Stimulated activated naive B cell treated with anti-CD40 and anti-IgM and Interleukin-4, amounts not matched to agents 10 μg/mL and 1 μg/mL and 100 μg/mL, for 72 hours (primary cell): Measurements from ENCODE around the gene EPRS1.
"Not testable (repeated sequence)": the region's sequence is repeated elsewhere in the genome, so short reads cannot be mapped to it uniquely, and the experiment has no call there.

ENCODE experiments used
- ATAC-seq, 2 donors: fragments of 150-1000 bp; cut with Tn5 transposase; replicated peaks; 2 replicates each; pipeline ENCODE4 v1.10.0; 2021; ENCODE audit warnings: moderate library complexity in 1 of 2
- DNase-seq: peaks from one replicate; pipeline ENCODE4 v3.0.0; 2021
- H3K27ac Mint-ChIP-seq: one replicate; pipeline ENCODE4 v1.8.0; 2022; ENCODE audit warnings: mild to moderate bottlenecking, mixed read lengths
- H3K27me3 Mint-ChIP-seq, 2 donors: one replicate each; pipeline ENCODE4 v1.8.0; 2022; ENCODE audit warnings: mixed read lengths in 2 of 2
- H3K36me3 Mint-ChIP-seq, 2 donors: one replicate each; pipeline ENCODE4 v1.8.0; 2022; ENCODE audit warnings: mixed read lengths in 2 of 2, mild to moderate bottlenecking in 1 of 2
- H3K4me1 Mint-ChIP-seq, 2 donors: one replicate each; pipeline ENCODE4 v1.8.0; 2022; ENCODE audit warnings: mixed read lengths in 2 of 2, mild to moderate bottlenecking in 1 of 2
- H3K4me3 Mint-ChIP-seq, 2 donors: one replicate each; pipeline ENCODE4 v1.8.0; 2022; ENCODE audit warnings: mild to moderate bottlenecking in 2 of 2, mixed read lengths in 2 of 2, moderate library complexity in 1 of 2
- H3K9me3 Mint-ChIP-seq, 2 donors: one replicate each; pipeline ENCODE4 v1.8.0; 2022; ENCODE audit warnings: mixed read lengths in 2 of 2, mild to moderate bottlenecking in 1 of 2

EPRS1 gene

DNA sequence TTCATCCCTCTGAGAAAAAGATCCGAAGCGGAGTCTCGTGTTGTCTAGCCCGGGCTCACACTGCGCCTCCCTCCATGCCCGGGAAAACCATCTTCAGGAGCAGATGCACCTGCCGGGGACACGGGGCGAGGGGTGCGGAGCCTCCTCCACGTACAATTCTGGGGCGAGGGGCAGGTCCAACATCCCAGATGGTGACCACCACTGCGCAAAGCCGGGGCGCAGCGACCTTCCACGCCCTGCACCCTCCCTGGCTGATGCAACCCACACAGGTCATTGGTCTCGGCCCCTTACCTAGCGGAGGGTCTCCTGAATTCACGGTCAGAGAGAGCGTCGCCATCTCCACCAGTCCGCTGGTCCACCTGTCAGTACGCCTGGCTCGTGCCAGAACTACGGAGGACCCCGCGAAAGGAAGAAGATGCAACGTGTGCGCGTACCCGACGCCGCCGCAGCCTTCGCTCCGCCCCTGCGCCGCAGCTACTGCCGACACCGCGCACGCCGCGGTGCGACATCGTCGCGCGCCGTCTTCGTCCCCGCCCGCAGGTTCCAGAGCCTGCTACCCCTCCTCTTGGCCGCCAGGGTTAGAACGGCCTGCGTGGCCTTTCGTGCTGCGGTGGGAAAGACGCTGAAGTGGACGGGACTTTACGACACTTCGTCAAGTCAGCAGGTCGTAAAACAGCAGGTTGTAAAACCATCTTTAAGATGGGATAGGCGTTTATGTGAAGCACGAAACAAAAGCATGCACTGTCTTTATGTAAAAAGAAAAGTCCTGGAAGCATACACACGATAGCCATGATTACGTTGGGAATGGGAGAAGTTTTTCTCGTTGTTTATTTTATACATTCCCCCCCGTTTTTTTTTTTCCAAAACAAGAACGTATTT is at the start of gene EPRS1:
Gene EPRS1, minus strand, starts transcription at position 454 of the 879 bp plus-strand sequence. Its CDS starts 117 bp downstream, at position 337.
- H3K9me3 Mint-ChIP-seq: no peaks in the 10 kb centered on the region
- peaks cover 11 to 31% of the 10 kb centered on the region in 2 donors for H3K4me1 Mint-ChIP-seq
- H3K4me3 Mint-ChIP-seq: peak within 1 kb of the TSS; percentile 90 to 94
- ATAC-seq: peak; percentile 98 to 99
- peak; percentile 97 for DNase-seq
- peak within 1 kb of the TSS; percentile 94 for H3K27ac Mint-ChIP-seq
- no peaks in the 10 kb centered on the region for H3K27me3 Mint-ChIP-seq
- H3K36me3 Mint-ChIP-seq: peaks cover 4 to 14% of the 10 kb centered on the region in 2 donors

DNA sequence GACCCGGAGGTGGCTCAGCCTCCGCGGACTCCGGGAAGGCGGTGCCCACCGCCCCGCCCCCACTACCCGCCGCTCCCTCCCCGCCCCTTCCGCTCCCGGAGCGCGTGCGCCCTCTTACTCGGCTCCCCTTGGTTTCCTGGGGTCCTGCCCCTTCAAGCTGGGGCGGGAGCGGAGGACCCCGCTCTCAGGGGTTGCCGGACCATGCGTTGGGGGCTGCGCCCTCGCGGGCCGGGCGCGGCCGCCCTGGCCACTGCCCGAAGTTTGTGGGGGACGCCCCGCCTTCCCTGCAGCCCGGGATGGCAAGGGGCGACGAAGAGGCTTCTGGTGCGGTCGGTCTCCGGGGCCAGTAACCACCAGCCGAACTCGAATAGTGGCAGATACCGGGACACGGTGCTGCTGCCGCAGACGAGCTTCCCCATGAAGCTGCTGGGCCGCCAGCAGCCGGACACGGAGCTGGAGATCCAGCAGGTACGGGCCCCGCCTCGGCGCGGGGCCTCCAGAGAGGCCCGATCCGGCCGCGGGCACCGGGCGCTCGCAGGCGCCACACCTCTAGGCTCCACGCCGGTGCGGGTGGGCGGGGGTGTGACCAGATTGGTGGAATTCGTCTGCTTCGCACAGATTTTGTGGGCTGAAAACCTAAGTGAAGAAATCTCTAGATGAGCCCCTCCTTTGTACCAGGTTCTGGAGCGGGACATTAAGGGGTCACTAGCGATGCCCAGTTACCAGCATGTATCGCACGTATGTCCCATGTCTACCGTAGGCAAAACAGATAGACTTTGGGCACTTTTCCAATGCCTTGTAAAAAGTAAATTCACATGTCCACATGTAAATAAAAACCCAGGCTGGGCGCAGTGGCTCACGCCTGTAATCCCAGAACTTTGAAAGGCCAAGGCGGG is 48.0 kb upstream of the EPRS1 start, which contains the start of gene IARS2:
Gene IARS2, plus strand, starts transcription at position 117 of the 896 bp plus-strand sequence. Its CDS starts 85 bp downstream, at position 202.
- H3K4me1 Mint-ChIP-seq: peaks cover 7 to 20% of the 10 kb centered on the region in 2 donors
- ATAC-seq (peak; percentile 72 to 81), DNase-seq (peak; percentile 86)
- peaks cover 13% of the 10 kb centered on the region in 2 donors for H3K36me3 Mint-ChIP-seq
- H3K27ac Mint-ChIP-seq: peak within 1 kb of the TSS; percentile 25
- H3K27me3 Mint-ChIP-seq: no peaks in the 10 kb centered on the region
- peak within 1 kb of the TSS; percentile 77 to 86 for H3K4me3 Mint-ChIP-seq
- H3K9me3 Mint-ChIP-seq: no peaks in the 10 kb centered on the region

DNA sequence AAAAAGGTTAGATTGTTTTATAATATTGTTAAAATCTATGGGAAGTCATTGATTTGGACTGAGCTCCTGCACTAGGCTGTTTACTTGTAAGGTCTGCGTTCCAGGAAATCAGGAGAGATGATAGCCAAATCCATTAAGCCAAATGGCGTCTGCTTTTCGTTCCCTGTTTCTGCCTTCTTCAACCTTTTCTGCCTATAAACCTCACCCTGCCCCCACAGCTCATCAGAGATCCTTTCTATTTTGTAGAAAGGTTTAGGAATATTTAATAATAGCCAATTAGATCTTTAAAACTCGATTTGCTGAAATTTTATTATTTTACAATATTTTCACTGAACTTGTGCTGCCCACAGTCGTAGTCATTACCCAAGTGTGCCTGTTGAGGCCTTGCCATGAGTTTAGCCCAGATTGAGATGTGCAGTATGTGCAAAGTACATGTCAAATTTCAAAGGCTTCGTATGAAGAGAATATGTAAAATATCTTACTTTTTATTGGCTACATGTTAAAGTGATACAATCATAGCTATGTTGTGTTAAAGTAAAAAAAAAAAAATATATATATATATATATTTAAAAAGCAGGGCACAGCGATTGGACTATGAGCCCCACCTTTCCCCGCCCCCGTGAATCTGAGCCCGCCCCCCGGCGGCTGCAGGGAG is 47.2 kb upstream of the EPRS1 start:
- H3K4me3 Mint-ChIP-seq: peak overlapping the region; percentile 77 to 86
- DNase-seq (no peak), ATAC-seq (peak; percentile 1 to 12)
- H3K4me1 Mint-ChIP-seq: peaks cover 7 to 26% of the 10 kb centered on the region in 2 donors
- peaks cover 11 to 12% of the 10 kb centered on the region in 2 donors for H3K36me3 Mint-ChIP-seq
- no peaks in the 10 kb centered on the region for H3K9me3 Mint-ChIP-seq
- H3K27me3 Mint-ChIP-seq: no peaks in the 10 kb centered on the region
- H3K27ac Mint-ChIP-seq: no peak overlapping the region

DNA sequence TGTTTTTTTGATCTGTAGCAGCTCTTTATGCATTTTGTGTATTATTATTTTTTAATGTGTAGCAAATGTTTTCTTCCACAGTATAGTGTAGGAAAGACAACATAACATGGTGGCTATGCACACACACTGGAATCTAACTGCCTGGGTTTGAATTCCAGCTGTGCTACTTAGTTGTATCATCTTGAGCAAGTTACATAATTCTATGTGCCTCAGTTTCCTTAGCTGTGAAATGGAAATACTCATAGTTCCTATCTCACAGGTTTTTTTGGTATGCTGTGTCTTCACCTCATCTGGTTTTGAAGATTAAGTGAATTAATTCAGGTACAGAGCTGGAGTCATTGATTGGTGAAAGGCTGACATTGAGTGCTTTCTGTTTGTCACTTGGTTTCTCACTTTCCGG is 46.4 kb upstream of the EPRS1 start:
- H3K4me3 Mint-ChIP-seq: no peak overlapping the region
- DNase-seq: no peak
- peaks cover 5 to 21% of the 10 kb centered on the region in 2 donors for H3K4me1 Mint-ChIP-seq
- no peaks in the 10 kb centered on the region for H3K27me3 Mint-ChIP-seq
- no peak overlapping the region for H3K27ac Mint-ChIP-seq
- peaks cover 6 to 7% of the 10 kb centered on the region in 2 donors for H3K36me3 Mint-ChIP-seq
- H3K9me3 Mint-ChIP-seq: no peaks in the 10 kb centered on the region
- no peak for ATAC-seq

DNA sequence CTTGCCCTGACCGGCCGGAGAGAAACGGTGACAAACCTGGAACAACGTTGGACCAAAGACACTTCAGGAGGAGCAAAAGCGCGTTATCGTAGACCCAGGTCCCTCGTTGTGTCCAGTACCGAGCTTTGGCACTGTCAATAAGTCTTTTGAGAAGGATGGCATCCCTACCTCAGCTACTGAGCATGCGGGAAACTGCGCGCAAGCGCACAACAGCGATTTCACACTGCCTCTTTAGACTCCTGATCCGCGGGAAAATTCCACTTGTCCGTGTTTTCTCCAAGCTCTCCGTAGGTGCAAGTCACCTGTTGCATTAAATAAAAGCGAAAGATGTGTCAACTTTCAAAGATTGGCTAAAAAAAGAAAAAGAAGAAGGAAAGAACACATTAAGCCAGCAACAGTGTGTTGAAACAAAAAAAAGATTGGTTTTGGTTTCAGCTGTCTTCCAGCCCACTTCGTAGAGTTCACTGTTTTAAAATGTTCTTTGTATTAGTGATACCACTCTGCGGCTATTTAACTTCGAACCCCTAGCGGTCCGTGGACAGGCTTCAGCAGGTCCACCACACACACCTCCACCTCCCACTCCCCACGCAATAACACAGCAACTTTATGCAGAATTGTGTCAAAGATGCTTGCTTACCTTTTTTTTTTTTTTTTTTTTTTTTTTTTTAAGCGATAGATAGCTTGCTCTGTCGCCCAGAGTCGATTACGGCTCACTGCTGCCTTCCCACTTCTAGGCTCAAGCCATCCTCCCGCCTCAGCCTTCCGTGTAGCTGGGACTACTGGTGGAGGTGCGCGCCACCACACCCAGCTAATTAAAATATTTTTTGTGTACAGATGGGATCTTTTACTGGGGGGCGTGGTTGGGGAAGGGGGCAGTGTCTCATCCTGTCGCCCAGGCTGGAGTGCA is 43.6 kb upstream of the EPRS1 start, which contains the start of gene BPNT1:
Gene BPNT1, minus strand, starts transcription at position 139 of the 907 bp plus-strand sequence. CDS start 9,942 bp downstream, outside the sequence.
- Mint-ChIP-seq H3K9me3 (no peaks in the 10 kb centered on the region), H3K27ac (peak within 1 kb of the TSS; percentile 96), H3K4me1 (peaks cover 2 to 10% of the 10 kb centered on the region in 2 donors), H3K27me3 (no peaks in the 10 kb centered on the region), H3K36me3 (no peaks in the 10 kb centered on the region), H3K4me3 (peak within 1 kb of the TSS; percentile 98)
- peak; percentile 97 for DNase-seq
- ATAC-seq: peak; percentile 80 to 83

DNA sequence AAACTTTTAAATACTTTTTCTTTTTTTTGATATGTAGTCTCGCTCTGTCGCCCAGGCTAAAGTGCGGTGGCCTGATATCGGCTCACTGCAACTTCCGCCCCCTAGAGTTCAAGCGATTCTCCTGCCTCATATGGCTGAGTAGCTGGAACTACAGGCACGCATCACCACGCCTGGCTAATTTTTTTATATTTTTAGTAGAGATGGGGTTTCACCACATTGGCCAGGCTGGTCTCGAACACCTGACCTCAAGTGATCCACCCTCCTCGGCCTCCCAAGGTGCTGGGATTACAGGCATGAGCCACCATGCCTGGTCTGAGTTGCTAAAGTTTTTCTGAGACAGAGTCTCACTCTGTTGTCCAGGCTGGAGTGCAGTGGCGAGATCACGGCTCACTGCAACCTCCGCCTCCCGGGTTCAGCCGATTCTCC is 40.0 kb upstream of the EPRS1 start:
- H3K27ac Mint-ChIP-seq, H3K4me3 Mint-ChIP-seq: not testable (repeated sequence)

DNA sequence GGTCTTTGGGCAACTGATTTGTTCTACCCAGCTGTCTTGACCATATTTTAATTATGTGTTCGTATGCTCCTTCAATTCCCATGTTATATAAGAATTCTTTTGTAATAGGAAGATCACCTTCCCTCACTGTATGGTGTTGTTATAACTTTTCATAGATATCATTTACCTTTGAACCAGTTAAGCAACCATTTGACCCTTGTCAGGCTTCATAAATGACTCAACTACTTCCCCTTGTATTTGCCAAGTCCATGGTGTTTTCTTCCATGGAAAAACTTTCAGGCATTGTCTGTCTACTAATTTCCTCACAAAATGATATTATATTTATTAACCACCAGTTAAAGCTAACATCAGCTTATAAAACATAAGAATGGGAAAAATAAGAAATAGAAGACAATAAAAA is 38.2 kb upstream of the EPRS1 start:
- Mint-ChIP-seq H3K36me3 (peaks cover 9 to 20% of the 10 kb centered on the region in 2 donors), H3K4me3 (no peak overlapping the region), H3K9me3 (no peaks in the 10 kb centered on the region)

More for the DNA sequence above, 40.0 kb upstream of the EPRS1 start:
- not testable (repeated sequence) for H3K9me3 Mint-ChIP-seq, H3K4me1 Mint-ChIP-seq, H3K36me3 Mint-ChIP-seq, ATAC-seq, H3K27me3 Mint-ChIP-seq
- peak; percentile 23 for DNase-seq

DNA sequence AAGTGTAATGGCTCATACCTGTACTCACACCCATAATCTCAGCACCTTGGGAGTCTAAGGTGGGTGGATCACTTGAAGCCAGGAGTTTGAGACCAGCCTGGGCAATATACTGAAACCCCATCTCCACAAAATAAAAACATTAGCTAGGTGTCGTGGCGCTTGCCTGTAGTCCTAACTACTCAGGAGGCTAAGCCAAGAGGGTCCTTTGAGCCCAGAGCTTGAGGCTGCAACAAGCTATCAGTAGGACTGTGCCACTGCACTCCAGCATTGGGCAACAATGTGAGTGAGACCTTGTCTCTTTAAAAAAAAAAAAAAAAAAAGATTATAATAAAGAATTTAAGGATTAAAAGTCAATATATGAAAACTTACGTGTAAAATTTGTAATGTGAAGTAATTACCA is 31.6 kb upstream of the EPRS1 start:
- Mint-ChIP-seq H3K27me3 (no peaks in the 10 kb centered on the region), H3K27ac (no peak overlapping the region), H3K4me3 (no peak overlapping the region), H3K36me3 (peaks cover 14 to 40% of the 10 kb centered on the region in 2 donors), H3K4me1 (peaks cover 0 to 3% of the 10 kb centered on the region in 2 donors), H3K9me3 (no peaks in the 10 kb centered on the region)
- ATAC-seq: no peak
- DNase-seq: no peak

More for the DNA sequence above, 38.2 kb upstream of the EPRS1 start:
- Mint-ChIP-seq H3K4me1 (peaks cover 5 to 8% of the 10 kb centered on the region in 2 donors), H3K27me3 (no peaks in the 10 kb centered on the region), H3K27ac (no peak overlapping the region)
- DNase-seq: no peak
- no peak for ATAC-seq

DNA sequence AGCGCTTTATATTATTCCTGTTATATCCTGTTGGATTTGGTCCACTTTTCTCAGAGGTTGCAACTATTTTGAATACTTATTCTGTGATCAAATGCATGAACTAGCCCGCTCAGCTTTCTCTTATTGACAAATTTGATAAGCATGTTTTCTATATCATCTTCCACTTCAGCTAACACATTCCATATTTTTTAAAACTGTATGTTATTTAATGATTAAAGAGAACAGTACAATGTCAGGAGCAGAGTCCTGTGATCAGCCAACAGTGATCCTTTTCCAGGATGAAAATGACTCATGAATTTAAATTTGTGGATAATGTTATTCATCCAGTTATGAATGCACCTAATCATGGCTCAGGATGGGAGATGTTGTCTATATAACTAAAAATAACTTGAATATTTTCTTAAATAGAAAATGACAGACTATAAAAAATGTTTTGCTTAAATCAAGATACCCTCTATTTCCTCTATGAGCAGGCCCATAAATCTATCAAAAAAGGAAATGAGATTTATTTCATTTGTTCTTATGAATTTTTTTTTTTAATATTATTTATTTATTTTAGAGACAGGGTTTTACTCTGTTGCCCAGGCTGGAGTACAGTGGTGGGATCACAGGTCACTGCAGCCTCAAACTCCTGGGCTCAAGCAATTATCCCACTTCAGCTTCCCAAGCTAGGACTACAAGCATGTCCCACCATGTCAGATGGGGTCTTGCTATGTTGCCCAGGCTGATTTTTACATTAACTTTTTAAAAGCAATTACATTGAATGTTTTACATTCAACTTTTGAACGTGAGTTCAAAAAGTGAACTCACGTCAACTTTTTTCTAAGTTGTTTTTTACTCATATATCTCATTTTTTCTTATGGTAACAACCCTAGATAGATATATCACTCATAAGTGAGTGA is 30.8 kb upstream of the EPRS1 start:
- DNase-seq (no peak), ATAC-seq (no peak)
- H3K36me3 Mint-ChIP-seq: peaks cover 19 to 47% of the 10 kb centered on the region in 2 donors
- H3K4me3 Mint-ChIP-seq: no peak overlapping the region
- no peaks in the 10 kb centered on the region for H3K9me3 Mint-ChIP-seq
- no peaks in the 10 kb centered on the region for H3K27me3 Mint-ChIP-seq
- H3K27ac Mint-ChIP-seq: no peak overlapping the region
- peaks cover 0 to 3% of the 10 kb centered on the region in 2 donors for H3K4me1 Mint-ChIP-seq

DNA sequence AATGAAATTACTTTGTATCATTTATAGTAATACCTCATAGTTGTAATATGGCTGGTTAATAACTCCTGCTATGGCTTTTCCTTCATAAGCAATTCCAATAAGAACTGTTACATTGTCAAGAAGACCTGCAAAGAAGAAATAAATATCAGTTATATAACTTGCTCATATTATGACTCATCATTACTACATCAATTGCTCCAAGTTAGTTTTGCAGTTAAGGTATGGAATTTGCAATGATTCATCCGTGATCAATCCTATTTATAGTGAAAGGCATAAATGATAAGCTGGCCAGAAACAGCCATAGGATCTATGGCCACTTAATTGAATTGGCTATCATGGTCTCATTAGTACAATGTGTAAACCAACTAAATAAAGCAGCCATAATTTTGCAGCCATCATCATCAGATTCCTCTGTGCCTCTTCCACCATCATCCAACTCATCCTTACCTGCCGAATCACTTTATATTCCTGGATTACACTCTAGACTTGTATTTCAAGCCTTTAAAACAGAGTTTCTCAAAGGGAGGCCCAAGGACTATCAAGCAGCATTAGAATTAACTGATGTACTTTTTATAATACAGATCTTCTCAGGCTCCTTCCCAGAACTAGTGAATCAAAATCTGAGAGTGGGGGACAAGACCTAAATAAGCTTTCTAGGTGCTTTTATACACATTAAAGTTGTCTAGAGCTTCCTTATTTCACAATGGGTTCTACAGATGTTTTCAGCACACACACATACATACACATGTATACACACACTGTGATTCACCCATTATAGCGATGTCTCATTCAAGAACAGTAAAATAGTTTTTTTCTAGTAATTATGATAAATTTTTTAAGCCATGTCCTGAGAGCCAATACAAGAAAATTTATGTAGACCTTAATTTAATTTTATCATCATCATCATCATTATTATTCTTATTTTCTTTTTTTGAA is 21.2 kb upstream of the EPRS1 start:
- peaks cover 27 to 39% of the 10 kb centered on the region in 2 donors for H3K36me3 Mint-ChIP-seq
- DNase-seq: no peak
- H3K9me3 Mint-ChIP-seq: no peaks in the 10 kb centered on the region
- no peak overlapping the region for H3K4me3 Mint-ChIP-seq
- no peak for ATAC-seq
- no peaks in the 10 kb centered on the region for H3K27me3 Mint-ChIP-seq
- H3K4me1 Mint-ChIP-seq: no peaks in the 10 kb centered on the region
- H3K27ac Mint-ChIP-seq: no peak overlapping the region

DNA sequence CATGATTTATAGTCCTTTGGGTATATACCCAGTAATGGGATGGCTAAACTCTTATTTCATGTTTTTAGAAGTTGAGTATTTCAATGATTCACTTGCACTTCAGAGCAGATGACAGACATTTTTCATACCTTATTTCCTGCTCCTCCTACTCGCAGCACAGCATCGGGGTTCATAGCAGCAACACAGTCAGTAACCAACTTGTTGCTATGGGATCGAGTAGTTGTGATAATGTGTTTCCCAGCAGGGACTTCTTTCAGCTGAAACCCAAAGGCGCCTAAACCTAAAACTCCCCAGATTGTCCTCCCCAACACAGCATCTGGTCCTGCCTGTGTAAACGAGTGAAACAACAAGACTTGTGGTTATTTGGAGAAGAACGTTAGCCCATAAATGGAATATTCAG is 16.3 kb upstream of the EPRS1 start:
- H3K4me3 Mint-ChIP-seq: no peak overlapping the region
- DNase-seq: no peak
- H3K4me1 Mint-ChIP-seq: no peaks in the 10 kb centered on the region
- no peaks in the 10 kb centered on the region for H3K27me3 Mint-ChIP-seq
- H3K36me3 Mint-ChIP-seq: peaks cover 16 to 31% of the 10 kb centered on the region in 2 donors
- no peak for ATAC-seq
- no peaks in the 10 kb centered on the region for H3K9me3 Mint-ChIP-seq
- no peak overlapping the region for H3K27ac Mint-ChIP-seq
